Skeletal muscle tissue (tissue), 4 donors: ENCODE results near the gene PDE11A. TPM values are rescaled to one million over a fixed set of nuclear protein-coding genes. Genes with fewer than 3 reads are reported as not detected.

Source experiments
- H3K27ac ChIP-seq: one replicate; pipeline ENCODE4 v1.7.0; 2013; ENCODE audit warnings: mild to moderate bottlenecking, low read depth, low read length, inconsistent platforms
- H3K27me3 ChIP-seq, 3 donors: one replicate each; pipeline ENCODE4 v1.7.0; 2013; ENCODE audit warnings: low read length in 3 of 3; ENCODE audit not compliant: control insufficient read depth in 3 of 3, insufficient read depth in 3 of 3
- H3K36me3 ChIP-seq, 3 donors: one replicate each; pipeline ENCODE4 v1.7.0; 2013; ENCODE audit warnings: low read length in 3 of 3; ENCODE audit not compliant: control insufficient read depth in 3 of 3, insufficient read depth in 3 of 3
- H3K4me1 ChIP-seq, 3 donors: one replicate each; pipeline ENCODE4 v1.7.0; 2013; ENCODE audit warnings: low read length in 3 of 3, mild to moderate bottlenecking in 3 of 3; ENCODE audit not compliant: control insufficient read depth in 3 of 3, insufficient read depth in 3 of 3
- H3K4me3 ChIP-seq, 3 donors: one replicate each; pipeline ENCODE4 v1.7.0; 2013; ENCODE audit warnings: low read length in 3 of 3
- H3K9ac ChIP-seq, 3 donors: one replicate each; pipeline ENCODE4 v1.7.0; 2013; ENCODE audit warnings: low read length in 3 of 3, mild to moderate bottlenecking in 3 of 3, moderate library complexity in 2 of 3, low read depth in 1 of 3
- H3K9me3 ChIP-seq, 3 donors: one replicate each; pipeline ENCODE4 v1.7.0; 2013; ENCODE audit warnings: low read length in 3 of 3; ENCODE audit not compliant: control insufficient read depth in 3 of 3
- total RNA-seq: library from RNA; depleted of rRNA; stranded (reverse); fragments of >200 nt; gene quantifications from one replicate; pipeline ENCODE4 v1.2.3, GENCODE V29; 2014
- donor health status: Osteomylitis.

The PDE11A gene
- total RNA-seq, 1 donor from 2014 or later: 1.0 TPM

DNA sequence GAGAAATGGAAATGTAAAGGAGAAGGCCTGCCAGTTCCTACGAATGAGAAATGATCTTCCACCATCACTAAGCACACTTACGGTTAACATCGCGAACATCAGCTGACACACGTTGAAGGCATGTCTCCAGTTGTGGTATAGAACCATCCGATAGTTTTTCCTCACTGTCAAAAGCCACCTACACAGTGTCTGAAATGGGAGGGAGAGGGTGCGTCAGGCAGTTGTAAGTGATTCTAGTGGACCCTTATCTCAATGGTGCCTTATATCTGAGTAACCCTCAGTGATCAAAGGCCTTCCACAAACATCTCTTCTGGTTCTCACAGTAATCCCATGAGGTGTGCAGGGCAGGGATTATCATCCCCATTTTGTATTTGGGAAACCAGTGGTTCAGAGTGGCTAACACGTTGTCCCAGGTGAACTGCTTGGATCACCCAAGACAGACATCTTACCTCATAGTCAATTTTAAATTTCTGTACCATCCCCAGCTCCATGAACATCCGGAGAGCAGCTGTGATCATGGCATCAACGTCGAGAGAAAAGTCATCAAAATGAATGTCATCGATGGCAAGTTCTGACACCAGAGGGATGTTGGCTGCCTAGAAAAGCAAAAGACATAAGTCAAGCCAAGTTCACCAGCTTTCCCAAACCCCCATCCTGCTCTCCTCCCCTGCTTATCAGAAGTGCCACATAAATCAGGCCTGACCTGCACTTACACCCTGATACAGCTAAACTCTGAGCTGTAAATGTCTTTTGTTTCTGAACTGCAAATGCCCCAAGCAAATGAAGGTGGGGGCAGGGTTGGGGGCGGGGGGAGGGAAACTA is 344.8 kb downstream of the PDE11A start:
- Histone ChIP-seq H3K4me1 (peaks cover 0 to 3% (median 0%) of the 10 kb centered on the region in 3 donors), H3K27ac (no peak overlapping the region), H3K36me3 (peaks cover 0 to 7% (median 0%) of the 10 kb centered on the region in 3 donors), H3K9ac (no peak overlapping the region), H3K27me3 (no peaks in the 10 kb centered on the region), H3K4me3 (no peak overlapping the region), H3K9me3 (no peaks in the 10 kb centered on the region)

DNA sequence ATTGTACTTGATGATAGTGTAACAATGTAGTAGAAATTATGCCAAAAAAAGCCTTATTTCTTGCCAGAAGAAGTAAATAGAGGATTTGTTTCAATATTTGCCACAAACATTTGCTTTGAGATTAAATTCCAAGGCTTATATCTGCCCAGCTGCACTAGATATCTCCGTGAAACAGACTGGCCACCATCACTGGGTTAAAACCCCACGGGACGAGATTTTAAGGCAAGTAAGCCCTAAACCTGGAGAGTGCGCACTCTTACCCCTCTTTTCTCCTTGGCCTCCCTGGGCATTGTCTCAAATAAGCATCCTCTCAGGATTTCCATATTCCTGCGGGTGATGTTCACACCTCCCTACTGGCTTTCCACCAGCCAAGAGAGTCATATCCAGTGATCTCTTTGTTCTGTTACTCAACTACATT is 345.6 kb downstream of the PDE11A start:
- Histone ChIP-seq H3K36me3 (peaks cover 0 to 7% (median 0%) of the 10 kb centered on the region in 3 donors), H3K9me3 (no peaks in the 10 kb centered on the region), H3K27me3 (no peaks in the 10 kb centered on the region), H3K9ac (no peak overlapping the region), H3K4me3 (no peak overlapping the region), H3K4me1 (peaks cover 0 to 3% (median 0%) of the 10 kb centered on the region in 3 donors), H3K27ac (no peak overlapping the region)

GRCh38 chr2:177724398-177725287 is 347.9 kb downstream of the PDE11A start:
- H3K9ac ChIP-seq: no peak overlapping the region
- H3K27ac ChIP-seq: no peak overlapping the region
- H3K27me3 ChIP-seq: no peaks in the 10 kb centered on the region
- H3K4me3 ChIP-seq: no peak overlapping the region
- no peaks in the 10 kb centered on the region for H3K9me3 ChIP-seq
- peaks cover 0 to 7% (median 0%) of the 10 kb centered on the region in 3 donors for H3K36me3 ChIP-seq
- H3K4me1 ChIP-seq: peaks cover 0 to 3% (median 0%) of the 10 kb centered on the region in 3 donors

- no peak overlapping the region for H3K27ac ChIP-seq
- no peaks in the 10 kb centered on the region for H3K9me3 ChIP-seq
- H3K9ac ChIP-seq: no peak overlapping the region
- no peaks in the 10 kb centered on the region for H3K27me3 ChIP-seq
- no peak overlapping the region for H3K4me3 ChIP-seq
- H3K36me3 ChIP-seq: peaks cover 0 to 7% (median 0%) of the 10 kb centered on the region in 3 donors
- no peaks in the 10 kb centered on the region for H3K4me1 ChIP-seq
These were observed 349.3 kb downstream of the PDE11A start for GRCh38 chr2:177723235-177723634.

DNA sequence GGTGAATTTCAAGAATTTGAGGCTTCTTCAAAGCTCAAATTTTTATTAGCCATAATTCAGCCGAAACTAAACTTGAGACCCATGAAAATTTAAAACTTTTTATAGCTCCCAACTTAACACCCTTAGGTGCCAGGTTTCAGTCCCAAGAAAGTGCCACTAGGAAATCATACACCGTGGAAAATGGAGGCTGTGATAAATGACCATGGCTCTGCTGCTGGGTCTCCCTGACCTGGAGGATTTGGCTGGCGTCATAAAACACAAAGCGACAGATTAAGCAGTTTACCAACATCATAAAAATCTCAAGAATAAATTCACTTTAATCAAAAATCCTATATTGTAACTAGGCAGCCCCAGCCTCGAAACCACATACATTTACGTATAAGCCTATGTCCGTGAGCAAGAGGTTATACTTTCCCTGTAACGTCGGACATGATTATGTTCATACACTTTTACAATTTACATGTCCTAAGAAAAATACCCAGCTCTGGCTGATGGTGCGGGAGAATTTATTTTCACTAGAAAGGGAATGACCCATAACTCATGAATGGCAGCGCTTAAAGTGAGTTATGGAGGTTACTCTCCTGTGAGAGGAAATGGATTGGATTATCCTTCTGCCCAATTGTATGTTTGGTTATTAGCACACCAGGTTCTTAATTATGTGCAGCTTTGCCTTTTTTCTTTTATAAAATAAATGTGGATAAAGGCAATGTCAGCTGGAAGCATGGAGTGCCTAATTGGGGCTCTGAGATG is 350.6 kb downstream of the PDE11A start:
- Histone ChIP-seq H3K4me3 (no peak overlapping the region), H3K9ac (peak overlapping the region in 1 of 3 donors; percentile 28), H3K27me3 (no peaks in the 10 kb centered on the region), H3K9me3 (no peaks in the 10 kb centered on the region), H3K36me3 (peaks cover 0 to 3% (median 0%) of the 10 kb centered on the region in 3 donors), H3K27ac (no peak overlapping the region), H3K4me1 (no peaks in the 10 kb centered on the region)

GRCh38 chr2:177721087-177721486 is 351.5 kb downstream of the PDE11A start:
- H3K9ac ChIP-seq: no peak overlapping the region
- no peaks in the 10 kb centered on the region for H3K27me3 ChIP-seq
- H3K4me1 ChIP-seq: no peaks in the 10 kb centered on the region
- no peak overlapping the region for H3K27ac ChIP-seq
- H3K9me3 ChIP-seq: no peaks in the 10 kb centered on the region
- no peaks in the 10 kb centered on the region for H3K36me3 ChIP-seq
- H3K4me3 ChIP-seq: no peak overlapping the region

DNA sequence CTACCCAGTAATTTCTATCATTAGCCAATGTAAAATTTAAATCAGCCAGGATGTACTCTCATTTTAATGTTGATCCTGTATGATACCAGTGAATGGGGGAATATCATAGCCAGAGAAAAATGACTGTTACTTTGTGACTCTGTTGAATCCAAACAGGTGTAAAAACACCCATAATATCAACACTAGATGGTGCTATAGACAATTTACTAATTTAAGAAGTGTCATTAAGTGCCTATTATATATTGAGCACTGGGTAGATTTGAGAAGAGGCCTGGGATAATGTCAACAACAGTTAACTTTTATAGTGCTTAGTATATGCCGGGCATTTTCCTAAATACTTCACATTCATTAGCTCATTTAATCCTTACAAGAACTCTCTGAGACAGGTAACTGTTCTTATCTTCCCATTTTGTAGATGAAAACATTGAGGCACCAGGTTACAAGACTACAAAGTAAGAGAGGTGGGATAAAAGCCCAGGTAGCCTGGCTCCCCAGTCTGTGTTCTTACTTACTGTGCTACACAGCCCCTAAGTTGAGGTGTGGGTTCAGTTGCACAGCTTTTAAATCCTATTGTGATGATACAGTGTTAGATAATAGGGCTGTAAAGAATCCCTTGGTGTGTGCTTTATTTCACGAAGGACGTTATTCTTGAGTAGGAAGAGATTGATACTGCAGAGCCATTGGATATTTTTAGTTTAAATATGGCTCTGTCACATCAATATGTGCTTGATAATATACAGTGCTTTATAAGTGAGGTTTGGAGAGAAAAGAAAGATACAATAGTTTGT is 354.6 kb downstream of the PDE11A start:
- Histone ChIP-seq H3K9me3 (no peaks in the 10 kb centered on the region), H3K9ac (no peak overlapping the region), H3K4me3 (no peak overlapping the region)

GRCh38 chr2:177716484-177716883 is 356.1 kb downstream of the PDE11A start:
- H3K4me1 ChIP-seq: no peaks in the 10 kb centered on the region
- H3K27ac ChIP-seq: no peak overlapping the region
- no peaks in the 10 kb centered on the region for H3K27me3 ChIP-seq
- H3K9me3 ChIP-seq: no peaks in the 10 kb centered on the region
- no peaks in the 10 kb centered on the region for H3K36me3 ChIP-seq
- no peak overlapping the region for H3K9ac ChIP-seq
- H3K4me3 ChIP-seq: no peak overlapping the region

More for the DNA sequence above, 354.6 kb downstream of the PDE11A start:
- H3K4me1 ChIP-seq: no peaks in the 10 kb centered on the region
- H3K36me3 ChIP-seq: no peaks in the 10 kb centered on the region
- no peak overlapping the region for H3K27ac ChIP-seq
- no peaks in the 10 kb centered on the region for H3K27me3 ChIP-seq

DNA sequence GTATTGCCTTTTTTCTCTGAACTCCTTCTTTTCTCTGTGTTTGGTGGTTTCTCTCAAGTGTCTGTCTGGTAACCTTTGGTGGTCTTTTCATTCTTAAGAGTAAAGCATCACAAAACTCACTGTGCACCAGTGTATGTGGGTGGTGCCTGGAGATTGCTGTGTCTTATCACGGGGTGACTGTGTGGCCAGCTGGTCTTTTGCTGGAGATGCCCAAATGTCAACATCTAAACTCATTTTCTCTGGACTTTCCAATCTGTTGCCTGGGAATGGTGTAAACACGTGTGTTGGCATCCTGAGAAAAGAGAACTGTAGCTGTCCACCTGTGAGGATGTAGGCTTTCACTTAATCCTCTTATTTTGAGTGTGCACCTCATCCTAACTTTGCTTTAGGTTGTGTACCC is 356.8 kb downstream of the PDE11A start:
- no peaks in the 10 kb centered on the region for H3K4me1 ChIP-seq
- H3K36me3 ChIP-seq: no peaks in the 10 kb centered on the region

More for the DNA sequence above, 356.8 kb downstream of the PDE11A start:
- Histone ChIP-seq H3K9ac (no peak overlapping the region), H3K27ac (no peak overlapping the region), H3K27me3 (no peaks in the 10 kb centered on the region), H3K4me3 (no peak overlapping the region), H3K9me3 (no peaks in the 10 kb centered on the region)
